DMS79 (cell line): ENCODE data around the gene ESRRA.
"Not testable (repeated sequence)": the region's sequence is repeated elsewhere in the genome, so short reads cannot be mapped to it uniquely, and the experiment has no call there.

Experiments used
- DNase-seq: peaks from one replicate; lab custom pipeline; 2025; lab: John Stamatoyannopoulos, UW

The ESRRA gene

GRCh38 chr11:64292460-64293254 is 12.7 kb upstream of the ESRRA start:
- DNase-seq, result no peak

- DNase-seq, result no peak
These were observed 10.6 kb upstream of the ESRRA start for GRCh38 chr11:64294774-64295173.

- DNase-seq, result no peak
These were observed 9.6 kb upstream of the ESRRA start for GRCh38 chr11:64295760-64296159.

- DNase-seq, result no peak
These were observed 9.1 kb upstream of the ESRRA start for GRCh38 chr11:64296236-64296635.

- DNase-seq, result no peak
These were observed 8.3 kb upstream of the ESRRA start for GRCh38 chr11:64296830-64297698.

- DNase-seq, result no peak
These were observed 7.5 kb upstream of the ESRRA start for GRCh38 chr11:64297699-64298358.

- DNase-seq, result no peak
These were observed 6.1 kb upstream of the ESRRA start for GRCh38 chr11:64298966-64299846.

GRCh38 chr11:64299847-64300648 is 5.3 kb upstream of the ESRRA start, which contains the start of gene CATSPERZ:
Gene CATSPERZ (plus strand): TSS chr11:64300358. CDS start chr11:64300411, 53 bp downstream.
- DNase-seq, result no peak

- no peak for DNase-seq
These were observed 2.0 kb upstream of the ESRRA start for GRCh38 chr11:64303109-64304031.

GRCh38 chr11:64304032-64304315 is 1.4 kb upstream of the ESRRA start:
- no peak for DNase-seq

- peak; percentile 78 for DNase-seq
These were observed 830 bp upstream of the ESRRA start for GRCh38 chr11:64304316-64305072.

- DNase-seq, result peak; percentile 31
These were observed 603 bp downstream of the ESRRA start for GRCh38 chr11:64305691-64306562.

GRCh38 chr11:64306563-64306875 is 1.2 kb downstream of the ESRRA start:
- DNase-seq, result no peak

GRCh38 chr11:64306876-64307622 is 1.7 kb downstream of the ESRRA start:
- no peak for DNase-seq

GRCh38 chr11:64307795-64308194 is 2.5 kb downstream of the ESRRA start:
- not testable (repeated sequence) for DNase-seq

GRCh38 chr11:64312947-64313346 is 7.6 kb downstream of the ESRRA start:
- no peak for DNase-seq

GRCh38 chr11:64313491-64314145 is 8.3 kb downstream of the ESRRA start:
- DNase-seq, result no peak
